GM19467 (cell line): ENCODE data around the gene TMEM94.
A peak's percentile ranks its signal among the peaks of the same experiment; 100 is the strongest.
"Not testable (repeated sequence)": the region's sequence is repeated elsewhere in the genome, so short reads cannot be mapped to it uniquely, and the experiment has no call there.

Source experiments
- ATAC-seq: cut with Tn5 transposase; IDR thresholded peaks from one replicate; pipeline ENCODE4 v1.9.1; 2021; ENCODE audit warnings: mild to moderate bottlenecking, moderate library complexity; ENCODE audit not compliant: unreplicated experiment

Gene TMEM94

DNA sequence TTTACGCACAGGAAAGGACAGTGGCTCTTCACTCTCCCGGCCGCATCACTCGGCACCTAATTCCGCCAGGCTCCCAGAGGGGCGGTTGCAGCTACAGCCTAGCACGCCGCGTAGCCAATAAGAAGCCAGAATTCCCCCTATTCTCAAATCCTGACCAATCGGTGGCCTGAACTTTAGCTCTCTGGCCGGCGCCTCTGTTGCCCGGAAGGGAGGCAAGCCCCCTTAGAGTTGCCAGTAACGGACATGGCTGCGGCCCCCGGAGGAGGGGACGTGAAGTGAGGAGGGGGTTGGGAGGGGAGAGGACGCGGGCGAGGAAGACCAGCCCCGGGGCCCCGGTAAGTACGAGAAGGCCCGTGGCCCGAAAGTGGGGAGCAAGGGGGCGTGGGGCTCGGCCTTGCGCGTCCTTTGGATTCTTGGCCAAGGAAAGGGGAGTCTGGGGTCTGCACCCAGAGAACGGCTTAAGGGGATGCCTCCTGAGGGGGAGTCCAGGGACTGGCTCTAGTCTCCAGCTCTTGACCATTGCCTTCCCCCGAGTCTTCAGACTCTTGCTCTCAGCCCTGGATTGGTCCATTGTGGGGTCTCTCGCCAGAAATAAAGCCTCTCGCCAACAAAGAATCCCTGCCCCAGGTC is at the start of gene TMEM94:
Gene TMEM94 (plus strand): TSS at position 219 of the 630 bp plus-strand sequence. CDS start 15,271 bp downstream, outside the sequence.
- ATAC-seq: peak; percentile 83

- ATAC-seq: no peak
Measured at GRCh38 chr17:75407655-75408352, 48.6 kb upstream of the TMEM94 start.

- ATAC-seq: no peak
Measured at GRCh38 chr17:75410141-75410540, 46.3 kb upstream of the TMEM94 start.

GRCh38 chr17:75411328-75412067 is 44.9 kb upstream of the TMEM94 start:
- ATAC-seq: no peak

DNA sequence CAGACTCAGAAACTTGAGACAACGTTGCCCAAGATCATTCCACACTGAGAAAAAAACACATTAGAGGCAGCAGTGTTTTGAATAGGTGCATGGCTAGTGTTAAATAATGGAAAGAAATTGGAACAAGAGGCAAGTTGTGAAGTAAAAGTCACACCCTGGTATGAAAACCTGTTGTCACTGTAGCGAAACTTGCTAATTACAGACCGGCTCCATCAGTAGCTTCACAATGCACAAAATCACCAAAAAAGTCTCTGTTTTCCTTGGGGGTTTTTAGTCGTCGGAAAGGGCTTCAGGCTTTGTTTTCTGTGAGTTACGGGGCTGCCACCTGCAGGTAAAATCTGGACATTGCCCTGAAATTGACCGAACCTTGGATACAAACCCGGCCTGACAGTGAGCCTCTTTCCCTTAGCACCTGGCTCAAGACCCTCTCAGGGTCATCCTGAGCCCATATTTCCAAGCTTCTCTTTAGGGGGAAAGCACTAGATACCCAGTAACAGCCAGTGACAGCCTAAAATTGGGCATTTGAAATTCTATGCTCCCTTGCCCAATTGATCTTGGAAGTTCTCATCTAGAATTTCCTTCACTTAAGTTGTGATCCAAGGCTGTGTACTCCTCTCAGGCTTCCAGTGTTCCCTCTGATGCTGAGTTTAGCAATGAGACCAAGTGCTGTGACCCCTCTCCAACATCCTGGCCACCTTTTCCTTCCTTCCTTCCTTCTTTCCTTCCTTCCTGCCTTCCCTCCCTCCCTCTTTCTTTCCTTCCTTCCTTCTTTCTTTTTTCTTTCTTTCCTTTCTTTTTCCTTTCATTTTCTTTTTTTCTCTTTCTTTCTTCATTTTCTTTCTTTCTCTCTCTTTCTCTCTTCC is 43.7 kb upstream of the TMEM94 start:
- no peak for ATAC-seq

DNA sequence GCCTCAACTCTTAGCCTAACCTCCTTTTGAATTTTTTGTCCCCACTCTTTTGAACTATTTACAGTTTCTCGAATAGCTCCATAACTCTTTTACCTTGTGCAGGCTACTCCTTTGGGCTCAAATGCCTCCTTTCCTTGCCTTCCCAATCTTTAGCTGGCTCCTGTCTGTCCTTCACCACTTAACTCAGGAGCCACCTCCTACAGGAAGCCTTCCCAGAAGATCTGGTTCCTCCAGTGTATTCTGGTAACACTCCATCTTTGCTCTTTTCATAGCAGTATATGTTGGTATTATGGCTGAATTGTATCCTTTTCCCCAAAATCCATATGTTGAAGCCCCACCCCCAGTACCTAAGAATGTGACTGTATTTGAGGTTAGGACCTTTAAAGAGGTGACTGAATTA is 41.9 kb upstream of the TMEM94 start:
- no peak for ATAC-seq

GRCh38 chr17:75416006-75416405 is 40.4 kb upstream of the TMEM94 start:
- no peak for ATAC-seq

DNA sequence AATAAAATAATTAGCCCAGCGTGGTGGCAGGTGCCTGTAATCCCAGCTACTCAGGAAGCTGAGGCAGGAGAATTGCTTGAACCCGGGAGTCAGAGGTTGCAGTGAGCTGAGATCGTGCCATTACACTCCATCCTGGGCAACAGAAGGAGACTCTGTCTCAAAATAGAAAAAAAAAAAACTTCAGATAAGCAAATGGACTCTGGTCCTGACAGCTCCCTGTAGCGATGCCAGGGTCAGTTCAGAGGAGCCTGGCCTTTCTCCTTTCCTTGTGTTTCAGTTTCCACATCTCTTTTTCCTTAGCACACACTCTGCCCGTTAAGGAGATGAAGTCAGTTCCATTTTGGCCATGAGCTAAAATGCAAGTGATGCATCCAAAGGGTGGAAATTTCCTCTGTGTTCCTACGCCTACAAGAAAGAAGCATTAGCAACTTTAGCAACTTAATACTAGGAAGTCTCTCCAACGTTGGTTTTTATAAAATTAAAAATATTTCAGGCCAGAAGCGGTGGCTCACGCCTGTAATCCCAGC is 39.3 kb upstream of the TMEM94 start:
- ATAC-seq: no peak

DNA sequence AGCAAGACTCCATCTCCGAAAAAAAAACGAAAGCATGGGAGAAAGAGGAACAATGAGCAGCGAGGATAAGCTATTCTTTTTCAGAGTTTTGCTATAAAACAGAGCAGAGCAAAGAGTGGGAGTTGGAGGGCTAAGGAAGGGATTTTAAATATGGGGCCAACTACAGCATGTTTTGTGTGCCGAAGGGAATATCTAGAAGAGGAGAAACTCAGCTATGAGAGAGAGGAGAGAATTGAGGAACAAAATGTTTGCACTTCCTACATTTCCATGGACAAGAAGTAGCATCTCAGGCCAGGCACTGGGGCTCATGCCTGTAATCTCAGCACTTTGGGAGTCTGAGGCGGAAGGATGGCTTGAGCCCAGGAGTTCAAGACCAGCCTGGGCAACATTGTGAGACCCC is 37.9 kb upstream of the TMEM94 start:
- ATAC-seq: no peak

- ATAC-seq: no peak
Measured at GRCh38 chr17:75428543-75429469, 27.6 kb upstream of the TMEM94 start.

DNA sequence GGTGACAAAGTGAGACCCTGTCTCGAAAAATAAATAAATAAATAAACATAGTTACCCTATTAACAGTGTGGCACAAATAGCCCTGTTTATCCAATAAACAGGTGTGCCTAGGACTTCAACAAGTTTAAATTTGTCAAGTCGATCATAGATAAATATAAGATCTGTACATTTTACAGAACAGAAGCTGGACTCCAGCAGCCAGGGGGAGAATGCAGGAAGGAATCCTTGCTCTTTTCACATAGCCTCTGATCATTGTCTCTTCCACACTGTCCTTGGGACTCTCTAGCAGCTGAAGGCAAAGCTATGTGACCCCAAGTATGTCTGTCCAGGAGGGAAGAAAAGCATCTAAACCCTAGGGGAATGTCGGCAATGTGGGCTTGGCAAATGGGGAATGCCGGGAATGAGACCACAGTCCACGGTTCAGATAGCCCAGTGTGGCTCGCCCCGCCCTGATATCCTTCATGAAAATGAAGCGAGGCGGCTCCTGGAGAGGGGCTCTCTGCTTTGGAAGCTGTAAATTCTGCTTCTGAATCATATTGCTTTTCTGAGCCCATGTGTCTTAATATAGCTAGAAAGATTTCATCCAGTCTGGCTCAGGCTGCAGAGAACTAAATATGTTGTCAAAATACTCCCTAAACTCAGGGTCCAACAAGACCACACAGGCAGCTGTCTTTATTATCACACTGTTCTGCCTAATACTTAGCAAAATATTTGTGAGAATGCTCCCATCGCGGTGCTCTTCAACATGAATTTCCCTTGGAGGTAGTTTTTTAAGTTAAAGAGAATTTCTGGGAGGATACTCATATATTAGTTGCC is 26.1 kb upstream of the TMEM94 start:
- ATAC-seq: no peak

DNA sequence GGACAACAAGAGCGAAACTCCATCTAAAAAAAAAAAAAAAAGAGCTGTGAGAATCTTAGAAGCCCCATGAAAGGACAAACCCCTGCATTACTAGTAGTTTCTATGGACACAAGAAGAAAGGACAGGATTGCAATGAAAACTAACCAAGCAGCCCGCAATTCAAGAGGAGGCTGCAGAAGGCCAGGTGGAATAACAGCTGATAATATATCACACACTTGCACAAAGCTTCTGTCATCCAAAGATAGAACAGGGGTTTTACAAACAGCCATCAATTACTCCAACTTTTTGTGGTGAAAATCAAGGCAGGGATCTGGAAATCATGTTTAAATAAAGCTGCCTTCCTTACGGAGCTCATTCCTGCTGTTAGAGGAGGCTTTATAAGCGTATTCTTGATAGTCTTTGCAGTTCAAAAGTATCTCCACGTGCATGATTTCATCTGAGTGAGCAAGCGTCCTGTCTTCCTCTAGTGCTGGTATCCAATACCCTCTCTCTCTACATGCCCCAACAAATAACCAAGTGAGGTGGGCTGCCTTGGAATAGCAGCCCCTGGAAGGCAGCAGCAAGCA is 23.1 kb upstream of the TMEM94 start:
- ATAC-seq: no peak

DNA sequence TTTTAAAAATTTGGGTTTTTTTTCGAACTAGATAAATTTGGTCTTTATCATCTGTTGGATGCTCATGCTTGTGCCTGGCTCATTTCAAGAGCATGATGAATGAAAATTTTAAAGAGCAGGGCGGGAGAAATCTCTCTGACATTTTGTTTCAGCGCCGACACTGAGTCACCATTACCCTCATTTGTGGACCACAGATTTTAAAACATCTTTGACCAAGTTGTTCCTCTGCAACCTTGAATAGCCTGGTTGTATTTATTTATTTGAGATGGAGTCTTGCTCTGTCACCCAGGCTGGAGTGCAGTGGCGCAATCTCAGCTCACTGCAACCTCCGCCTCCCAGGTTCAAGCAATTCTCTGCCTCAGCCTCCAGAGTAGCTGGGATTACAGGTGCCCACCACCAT is 22.0 kb upstream of the TMEM94 start:
- ATAC-seq: not testable (repeated sequence)

GRCh38 chr17:75437404-75437803 is 19.0 kb upstream of the TMEM94 start:
- ATAC-seq: not testable (repeated sequence)

- ATAC-seq: no peak
Measured at GRCh38 chr17:75439287-75439686, 17.1 kb upstream of the TMEM94 start.

DNA sequence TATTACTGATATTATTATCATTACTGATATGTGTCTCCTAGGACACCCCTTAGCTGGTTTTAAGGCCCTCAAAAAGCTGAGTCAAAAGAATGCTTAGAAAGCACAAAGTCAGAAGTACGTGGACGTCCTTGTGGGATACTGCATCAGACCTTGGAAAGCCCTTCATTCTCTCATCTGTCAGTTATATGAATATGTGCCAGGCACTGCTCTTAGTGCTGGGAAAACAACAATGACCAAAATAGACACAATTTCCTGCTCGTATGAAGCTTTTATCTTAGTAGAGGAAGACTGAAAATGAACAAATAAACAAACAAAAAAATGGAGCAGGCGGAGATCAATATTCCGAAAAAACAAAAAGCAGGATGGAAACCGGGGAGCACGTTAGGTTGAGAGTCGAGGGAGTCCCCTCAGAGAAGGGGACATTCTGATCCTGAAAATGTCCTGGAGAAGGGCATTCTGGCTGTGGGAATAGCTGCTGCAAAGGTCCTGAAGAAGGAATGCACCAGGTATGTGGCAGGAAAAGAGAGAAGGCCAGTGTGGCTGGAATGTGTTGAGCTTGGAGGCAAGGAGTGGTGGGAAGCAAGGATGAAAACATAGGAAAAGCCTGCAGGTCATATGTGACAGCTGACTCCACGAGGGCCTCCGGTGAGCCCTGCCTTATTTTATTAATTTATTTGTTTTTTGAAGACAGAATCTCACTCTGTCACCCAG is 15.5 kb upstream of the TMEM94 start:
- no peak for ATAC-seq

- ATAC-seq: no peak
Measured at GRCh38 chr17:75442168-75443103, 14.0 kb upstream of the TMEM94 start.
